CD4-positive, alpha-beta T cell treated with Interleukin-17A for 4 hours (primary cell): Measurements from ENCODE around the gene FKTN.

Experiments used
- DNase-seq: peaks from one replicate; pipeline ENCODE4 v3.0.0-alpha.2; 2020; ENCODE audit warnings: mixed read lengths

The FKTN gene

DNA sequence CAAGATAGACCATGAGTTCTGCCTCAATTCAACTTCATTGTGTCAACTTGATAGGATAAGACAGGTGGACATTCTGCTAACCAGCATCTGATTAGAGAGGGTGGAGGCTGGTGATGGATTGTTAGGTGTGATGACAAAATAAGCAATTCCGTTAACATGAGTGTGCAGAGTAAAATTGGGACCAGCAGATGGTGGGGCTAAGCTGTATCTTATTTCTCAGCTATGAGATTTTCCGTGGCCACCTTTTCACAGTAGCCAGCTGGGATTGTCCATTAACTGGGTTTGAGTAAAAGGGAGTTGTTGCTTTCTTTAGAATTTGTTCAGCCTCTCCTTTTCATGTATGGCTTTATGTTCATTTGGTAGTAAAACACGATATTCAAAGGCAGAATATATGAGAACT is 75.5 kb downstream of the FKTN start:
- no peak for DNase-seq

GRCh38 chr9:105636331-105636730 is 78.4 kb downstream of the FKTN start:
- no peak for DNase-seq

- no peak for DNase-seq
Measured at GRCh38 chr9:105637787-105638395, 80.0 kb downstream of the FKTN start.

- no peak for DNase-seq
Measured at GRCh38 chr9:105639936-105640335, 82.0 kb downstream of the FKTN start.

- no peak for DNase-seq
Measured at GRCh38 chr9:105643795-105644194, 85.9 kb downstream of the FKTN start.

DNA sequence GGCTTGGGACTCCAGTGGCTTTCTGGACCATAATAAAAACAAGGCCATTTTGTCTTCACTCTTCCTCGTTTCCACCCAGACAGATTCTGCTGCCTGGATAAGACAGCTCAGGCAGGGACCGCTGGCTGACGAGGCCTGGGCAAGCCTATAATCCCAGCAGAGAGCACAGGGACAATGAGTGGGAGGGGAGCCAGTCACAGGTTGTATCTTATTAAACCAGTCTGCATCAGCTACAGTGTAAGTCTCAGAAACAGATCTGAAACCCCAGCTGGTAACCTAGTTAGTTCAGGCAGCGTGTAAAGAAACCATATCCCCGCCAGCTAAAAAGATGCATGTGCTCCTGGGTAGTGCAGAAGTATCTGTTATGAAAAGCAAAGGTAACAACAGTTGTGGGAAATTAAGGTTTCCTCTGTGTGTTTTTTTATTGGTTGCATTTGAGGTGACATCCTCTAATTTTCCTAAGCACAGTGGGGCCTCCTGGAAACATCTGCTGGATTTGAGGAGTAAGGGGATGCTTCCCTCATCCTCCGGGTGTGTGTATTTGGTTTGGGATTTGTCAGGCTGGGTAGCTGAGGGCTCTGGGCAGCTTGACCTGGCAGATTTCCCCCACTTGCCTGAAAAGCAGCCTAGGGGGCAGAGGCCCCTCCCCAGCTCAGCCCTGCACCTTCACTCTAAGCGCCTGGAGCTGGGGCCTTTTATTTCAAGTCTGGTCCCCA is 89.1 kb downstream of the FKTN start:
- no peak for DNase-seq

DNA sequence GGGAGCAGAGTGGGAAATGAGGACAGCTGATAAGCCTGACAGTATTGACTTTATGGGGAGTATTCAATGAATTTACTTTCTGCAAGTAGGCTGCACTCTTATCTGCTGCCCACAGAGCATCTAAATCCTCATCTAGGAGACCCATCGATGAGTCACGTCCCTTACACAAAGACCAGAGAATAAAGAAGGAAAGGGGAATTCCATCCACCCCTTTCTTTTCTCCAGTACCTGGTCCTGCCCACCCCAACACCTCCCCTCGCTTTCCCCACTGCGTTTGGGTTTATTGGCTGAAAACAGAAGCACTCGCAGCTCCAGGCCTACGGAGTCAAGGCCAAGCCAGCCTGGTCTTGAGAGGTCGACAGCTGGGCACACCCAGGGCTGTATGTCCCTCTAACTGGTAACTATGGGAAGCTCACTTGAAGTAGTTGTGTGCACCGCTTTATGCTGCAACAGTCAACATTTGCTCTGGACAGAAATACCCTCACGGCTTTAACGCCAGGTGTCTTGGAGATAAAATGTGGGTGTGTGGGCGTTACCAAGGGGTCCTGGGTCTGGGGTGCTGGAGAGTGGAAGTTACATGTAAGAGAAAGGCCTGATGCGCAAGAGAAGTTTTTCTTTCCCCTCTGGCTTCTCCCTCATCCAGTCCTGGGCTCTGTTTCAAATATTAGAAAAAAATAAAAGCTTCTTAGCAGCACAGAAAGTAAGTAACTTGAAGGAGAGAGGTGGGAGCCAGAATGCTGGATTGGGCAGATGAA is 89.8 kb downstream of the FKTN start:
- DNase-seq, result no peak

DNA sequence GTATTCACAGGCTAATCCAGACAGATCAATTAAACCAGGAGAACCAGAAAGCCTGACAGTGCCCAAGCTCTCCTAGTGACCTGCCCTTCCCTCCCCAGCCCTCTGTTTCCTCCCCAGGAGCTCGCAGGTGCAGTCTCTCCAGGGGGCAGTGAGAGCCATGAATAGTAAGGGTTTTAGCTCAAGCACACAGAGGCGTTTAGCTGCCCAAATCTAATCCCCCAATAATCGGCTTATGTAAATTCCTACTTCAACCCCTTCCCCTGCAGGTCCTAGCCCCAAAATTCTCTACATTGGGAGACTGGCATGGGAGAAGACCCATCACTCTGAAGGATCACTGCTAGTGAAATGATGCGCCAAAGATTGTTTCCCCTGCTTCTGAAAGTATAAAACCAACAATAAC is 93.9 kb downstream of the FKTN start:
- no peak for DNase-seq

- DNase-seq, result peak; percentile 28
Measured at GRCh38 chr9:105656131-105656921, 98.4 kb downstream of the FKTN start.

DNA sequence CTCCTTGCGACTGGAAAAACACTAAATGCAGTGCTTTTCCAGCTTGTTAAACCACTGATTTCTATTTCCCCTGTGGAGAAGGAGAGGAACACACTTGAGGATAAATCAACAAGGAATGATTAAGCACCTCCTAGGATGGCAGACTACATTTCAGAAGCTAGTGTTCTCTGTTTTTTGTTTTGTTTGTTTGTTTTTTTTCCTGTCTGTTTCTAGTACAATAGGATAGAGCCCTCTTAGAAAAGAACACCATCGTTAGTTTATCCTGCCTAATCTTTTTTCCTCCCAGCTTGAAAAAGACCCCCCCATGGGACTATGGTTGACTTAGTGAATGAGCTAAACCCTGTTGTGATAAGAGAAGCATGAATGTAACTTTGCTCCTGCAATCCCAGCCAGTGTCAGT is 100.4 kb downstream of the FKTN start:
- no peak for DNase-seq

- DNase-seq, result no peak
Measured at GRCh38 chr9:105661011-105661410, 103.1 kb downstream of the FKTN start.

- DNase-seq, result no peak
Measured at GRCh38 chr9:105662184-105663104, 104.5 kb downstream of the FKTN start, which contains the start of gene TAL2. Gene TAL2 (plus strand): TSS chr9:105662457. CDS start chr9:105662497, 40 bp downstream.

DNA sequence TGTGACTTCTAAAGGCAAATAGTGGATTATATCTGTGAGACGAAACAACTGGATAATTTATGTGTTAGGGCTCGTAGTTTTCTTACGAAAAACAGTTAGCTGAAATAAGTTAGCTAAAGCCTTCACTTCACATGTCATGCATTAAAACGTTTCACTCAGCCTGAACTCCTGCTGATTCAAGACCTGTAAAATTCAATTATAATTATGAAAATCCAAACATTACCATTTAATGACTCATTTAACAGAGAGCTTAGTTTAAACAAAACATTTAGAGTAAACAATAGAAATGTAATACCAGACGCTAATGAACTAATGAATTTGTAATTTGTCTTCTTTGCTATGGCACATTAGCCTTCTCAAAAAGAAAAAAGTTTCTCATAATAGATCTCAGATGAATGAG is 106.0 kb downstream of the FKTN start:
- no peak for DNase-seq

- no peak for DNase-seq
Measured at GRCh38 chr9:105667867-105668266, 109.9 kb downstream of the FKTN start.

- DNase-seq, result no peak
Measured at GRCh38 chr9:105670315-105670714, 112.4 kb downstream of the FKTN start.

GRCh38 chr9:105670775-105671174 is 112.8 kb downstream of the FKTN start:
- no peak for DNase-seq

DNA sequence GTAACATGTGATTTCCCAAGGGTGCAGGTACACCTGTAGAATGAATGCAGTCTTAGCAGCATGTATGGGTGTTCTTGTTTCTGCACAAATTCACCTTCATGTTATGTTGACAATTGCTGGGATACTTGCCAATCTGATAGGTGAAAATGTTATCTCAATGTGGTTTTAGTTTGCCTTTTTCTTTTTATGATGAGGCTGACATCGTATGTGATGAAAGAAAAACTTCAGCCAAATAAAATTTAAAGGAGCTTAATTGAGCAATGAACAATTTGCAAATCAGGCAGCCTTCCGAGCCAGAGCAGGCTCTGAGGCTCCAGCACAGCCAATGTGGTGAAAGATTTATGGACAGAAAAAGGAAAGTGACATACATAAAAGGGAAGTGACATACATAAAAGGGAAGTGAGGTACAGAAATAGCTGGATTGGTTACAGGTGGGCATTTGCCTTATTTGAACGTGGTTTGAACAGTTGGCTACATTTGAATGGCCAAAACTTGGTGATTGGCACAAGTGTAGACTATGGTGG is 114.8 kb downstream of the FKTN start:
- DNase-seq, result no peak

DNA sequence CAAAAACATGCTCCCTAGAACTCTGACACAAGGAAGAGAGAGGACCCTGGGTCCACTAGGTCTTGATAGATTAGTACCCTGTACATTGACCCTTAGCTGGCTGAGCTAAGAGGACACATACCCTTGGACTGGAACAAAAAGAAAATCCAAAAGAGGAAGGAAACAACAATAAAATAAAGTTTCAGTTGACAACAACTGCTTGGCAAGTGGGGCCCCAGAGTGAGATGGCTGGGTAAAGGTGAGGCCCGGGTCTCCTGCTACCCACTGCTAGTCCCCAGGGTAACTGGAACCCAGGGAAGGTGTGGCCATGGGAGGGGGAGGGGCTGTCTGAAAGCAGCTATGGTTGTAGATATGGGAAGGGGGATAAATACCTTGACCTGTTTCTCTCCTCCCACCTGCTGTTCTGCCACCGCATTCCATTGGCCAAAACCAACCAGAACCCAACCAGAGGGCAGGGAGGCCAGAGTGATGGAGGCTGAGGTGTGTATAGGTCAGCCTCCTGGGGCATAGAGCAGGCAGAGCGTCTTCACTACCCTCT is 116.0 kb downstream of the FKTN start:
- DNase-seq, result no peak

DNA sequence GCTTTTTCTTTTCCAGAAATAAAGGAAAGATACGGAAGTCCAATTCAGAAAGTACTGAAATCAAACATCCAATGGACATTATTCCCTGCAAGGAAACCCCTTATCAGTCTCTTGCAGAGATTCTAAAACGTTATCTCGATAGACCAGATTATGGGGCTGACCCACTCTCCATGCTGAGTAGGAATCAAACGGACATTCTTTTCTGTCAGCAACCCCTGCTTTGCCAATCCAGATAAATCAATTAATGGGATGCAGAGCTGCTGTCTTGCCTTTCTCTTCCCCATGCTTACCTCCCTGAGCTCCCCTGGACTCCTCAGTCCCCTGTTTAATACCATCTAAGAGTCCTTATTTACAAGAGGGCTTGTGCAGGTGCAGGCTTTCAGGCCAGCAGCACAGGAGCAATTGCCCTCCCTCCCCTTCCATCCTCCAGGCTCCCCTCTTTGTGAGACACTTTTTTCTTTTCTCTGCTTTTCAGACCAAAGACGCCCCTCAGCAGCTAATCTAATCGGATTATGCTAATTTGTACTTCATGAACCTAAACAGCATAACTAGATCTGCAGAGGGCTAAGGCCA is 118.5 kb downstream of the FKTN start:
- DNase-seq, result no peak

DNA sequence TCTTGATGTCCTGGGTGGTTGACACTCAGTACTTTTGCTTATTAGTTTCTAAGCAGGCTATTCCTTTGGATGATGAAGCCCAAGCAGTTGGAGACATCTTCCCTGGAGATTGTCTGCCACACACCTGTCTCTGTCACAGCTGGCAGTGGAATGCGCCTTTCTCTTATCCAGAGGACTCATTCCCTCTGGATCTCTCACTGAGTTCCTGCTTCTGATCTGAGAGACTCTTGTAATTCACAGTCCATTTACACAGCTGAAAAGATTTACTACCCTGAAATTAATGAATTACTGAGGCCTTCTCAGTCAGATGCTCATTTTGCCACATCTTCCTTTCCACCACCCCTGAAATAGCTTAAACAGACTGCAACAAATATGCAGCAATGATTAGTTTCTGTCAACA is 120.2 kb downstream of the FKTN start:
- DNase-seq, result no peak

GRCh38 chr9:105678781-105679180 is 120.8 kb downstream of the FKTN start:
- no peak for DNase-seq
